Fibroblast of lung (primary cell): ENCODE measurements around the gene L3HYPDH.

Experiments
- CTCF ChIP-seq, 2 donors: IDR thresholded peaks in 1 of 2; conservative IDR thresholded peaks in 1 of 2; 1 replicate in 1 of 2; 2 replicates in 1 of 2; pipeline ENCODE4 v1.5.1; 2011 to 2012; ENCODE audit warnings: low read length in 2 of 2, control low read depth in 1 of 2, inconsistent platforms in 1 of 2, low read depth in 1 of 2, mild to moderate bottlenecking in 1 of 2
- EZH2 ChIP-seq: IDR thresholded peaks from 2 replicates; pipeline ENCODE4 v1.5.1; 2012; ENCODE audit warnings: low read length, control low read depth, mild to moderate bottlenecking; ENCODE audit errors: missing control alignments

- TF ChIP-seq CTCF (conservative IDR thresholded peaks at IDR 0.05 in 1 of 2, IDR thresholded peaks at IDR 0.05 in 1 of 2; ENCODE audit: low read depth in 1 of 2, low read length in 2 of 2) (no peak), EZH2 (no peak)
Measured at GRCh38 chr14:59435101-59435500, 49.1 kb downstream of the L3HYPDH start.
